CD4-positive, alpha-beta T cell treated with Interleukin-2 at 100 ng/mL for 4 hours (primary cell): ENCODE results near the gene ZRANB3.
"Not testable (repeated sequence)": the region's sequence is repeated elsewhere in the genome, so short reads cannot be mapped to it uniquely, and the experiment has no call there.

Experiments
- DNase-seq: peaks from one replicate; pipeline ENCODE4 v3.0.0-alpha.2; 2020; ENCODE audit warnings: low spot score

ZRANB3 gene

DNA sequence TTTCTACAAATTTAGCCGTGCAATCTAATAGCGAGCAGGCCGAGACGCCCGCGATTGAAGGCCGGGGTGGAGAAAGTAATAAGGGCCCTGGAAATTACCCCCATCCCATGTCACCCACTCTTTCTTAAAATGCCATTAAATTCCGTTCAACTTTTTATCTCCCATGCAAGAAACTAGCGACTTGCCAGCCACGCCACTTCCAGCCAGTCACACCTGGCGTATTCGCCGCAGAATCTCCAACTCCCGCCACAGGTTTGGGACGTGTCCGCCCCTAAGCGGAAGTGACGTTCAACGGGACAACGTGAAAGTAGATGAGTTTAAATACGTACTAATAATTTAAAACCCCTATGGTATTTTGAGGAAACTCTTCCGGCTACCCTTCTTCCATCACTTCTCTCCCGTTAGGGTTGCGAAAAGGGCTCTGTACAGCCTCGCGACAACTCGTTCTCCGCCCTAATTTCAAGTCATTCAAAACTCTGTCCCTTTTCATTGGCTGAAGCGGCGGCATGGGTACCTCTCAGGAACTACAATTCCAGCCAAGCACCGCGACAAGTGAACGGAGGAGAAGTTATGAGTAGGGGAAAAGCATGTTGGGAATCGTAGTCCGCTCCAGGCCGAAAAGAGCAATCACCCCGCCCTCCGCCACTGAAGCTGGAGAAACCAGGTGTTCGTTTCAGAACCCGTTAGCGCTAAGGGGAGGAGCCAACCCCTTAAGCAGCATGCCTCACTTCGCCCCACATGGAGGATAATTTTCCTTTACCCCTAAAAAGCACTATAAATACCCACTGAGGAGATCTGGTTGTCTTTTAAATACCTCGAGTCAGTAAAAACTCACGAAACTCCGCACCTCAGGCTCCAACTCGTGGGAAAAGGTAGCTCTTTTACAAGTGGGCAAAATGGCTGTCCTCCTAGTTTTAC is at the start of gene ZRANB3:
Gene ZRANB3, minus strand, starts transcription at position 906 of the 918 bp plus-strand sequence.
- peak; percentile 96 for DNase-seq

GRCh38 chr2:135573620-135574019 is 42.6 kb upstream of the ZRANB3 start:
- DNase-seq, result no peak

GRCh38 chr2:135570884-135571283 is 39.9 kb upstream of the ZRANB3 start:
- DNase-seq, result no peak

GRCh38 chr2:135563793-135564192 is 32.8 kb upstream of the ZRANB3 start:
- no peak for DNase-seq

GRCh38 chr2:135561925-135562324 is 30.9 kb upstream of the ZRANB3 start:
- no peak for DNase-seq

DNA sequence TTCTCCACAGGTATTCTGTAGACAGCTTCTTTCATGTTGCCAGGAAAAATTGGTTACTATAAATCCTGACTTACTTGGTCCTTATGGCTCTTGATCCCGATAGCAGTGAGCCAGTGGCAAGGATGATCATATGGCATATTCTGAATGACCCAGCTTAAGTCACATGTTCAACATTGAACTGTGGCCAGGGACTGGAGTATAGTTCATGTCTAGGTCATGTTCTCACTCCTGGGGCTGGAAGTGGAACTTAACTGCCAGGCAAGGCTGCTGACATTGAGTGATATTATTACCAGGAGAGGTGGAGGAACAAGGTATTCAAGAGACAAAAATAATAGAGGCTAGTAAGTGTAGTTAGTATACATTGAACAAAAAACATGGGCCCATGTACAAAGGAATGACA is 26.5 kb upstream of the ZRANB3 start:
- DNase-seq, result no peak

DNA sequence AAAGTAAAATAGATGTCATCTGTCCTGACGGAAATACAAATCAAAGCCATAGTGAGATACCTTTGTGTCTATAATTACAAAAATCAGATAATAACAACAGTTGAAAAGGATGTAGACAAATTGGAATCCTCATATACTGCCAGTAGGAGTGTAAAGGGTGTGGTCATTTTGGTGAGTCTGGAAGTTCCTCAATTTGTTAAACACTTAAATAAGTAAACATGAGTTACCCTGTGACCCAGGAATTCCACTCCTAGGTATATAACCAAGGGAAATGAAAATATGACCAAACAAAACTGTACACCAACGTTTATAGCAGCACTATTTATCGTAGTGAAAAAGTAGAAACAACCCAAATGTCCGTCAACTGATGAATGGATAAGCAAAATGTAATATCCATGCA is 24.3 kb upstream of the ZRANB3 start:
- no peak for DNase-seq

DNA sequence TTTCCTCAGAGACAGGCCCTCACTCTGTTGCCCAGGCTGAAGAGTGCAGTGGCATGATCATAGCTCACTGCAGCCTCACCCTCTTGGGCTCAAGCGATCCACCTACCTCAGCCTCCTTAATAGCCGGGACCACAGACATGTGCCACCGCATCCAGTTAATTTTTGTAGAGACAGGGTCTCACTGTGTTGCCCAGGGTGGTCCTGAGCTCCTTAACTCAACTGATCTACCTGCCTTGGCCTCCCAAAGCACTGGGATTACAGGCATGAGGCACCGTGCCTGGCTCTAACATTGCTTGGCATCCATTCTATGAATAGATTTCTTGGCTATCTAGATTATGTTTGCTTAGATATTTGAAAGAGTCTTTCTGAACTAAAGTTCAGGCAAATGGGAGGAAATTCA is 21.9 kb upstream of the ZRANB3 start:
- DNase-seq, result no peak

GRCh38 chr2:135551356-135551755 is 20.3 kb upstream of the ZRANB3 start:
- DNase-seq, result no peak

- DNase-seq, result no peak
These were observed 16.3 kb upstream of the ZRANB3 start for GRCh38 chr2:135547311-135547710.

DNA sequence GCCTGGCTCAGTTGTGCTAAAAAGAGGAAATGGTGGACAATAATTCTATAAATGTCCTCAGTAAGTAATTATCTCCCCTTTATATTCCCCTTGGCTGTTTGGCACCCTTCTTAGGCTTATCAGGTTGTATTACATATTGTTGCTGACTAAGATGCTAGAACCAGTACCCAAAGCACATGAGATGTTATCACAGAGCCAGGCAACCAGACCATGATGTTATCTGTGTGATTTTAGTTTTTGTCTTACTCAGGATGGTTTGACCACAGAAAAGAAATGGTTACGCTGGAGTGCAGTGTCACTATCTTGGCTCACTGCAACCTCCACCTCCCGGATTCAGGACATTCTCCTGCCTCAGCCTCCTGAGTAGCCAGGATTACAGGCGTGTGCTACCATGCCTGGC is 15.4 kb upstream of the ZRANB3 start:
- DNase-seq, result no peak

GRCh38 chr2:135533545-135533944 is 2.5 kb upstream of the ZRANB3 start:
- DNase-seq, result not testable (repeated sequence)

- no peak for DNase-seq
These were observed 1.6 kb upstream of the ZRANB3 start for GRCh38 chr2:135532581-135532980.

GRCh38 chr2:135531231-135532197 is 496 bp upstream of the ZRANB3 start, which contains the start of gene R3HDM1:
Gene R3HDM1 (plus strand): TSS chr2:135531484. CDS start chr2:135604846, 73,362 bp downstream.
- peak; percentile 100 for DNase-seq

DNA sequence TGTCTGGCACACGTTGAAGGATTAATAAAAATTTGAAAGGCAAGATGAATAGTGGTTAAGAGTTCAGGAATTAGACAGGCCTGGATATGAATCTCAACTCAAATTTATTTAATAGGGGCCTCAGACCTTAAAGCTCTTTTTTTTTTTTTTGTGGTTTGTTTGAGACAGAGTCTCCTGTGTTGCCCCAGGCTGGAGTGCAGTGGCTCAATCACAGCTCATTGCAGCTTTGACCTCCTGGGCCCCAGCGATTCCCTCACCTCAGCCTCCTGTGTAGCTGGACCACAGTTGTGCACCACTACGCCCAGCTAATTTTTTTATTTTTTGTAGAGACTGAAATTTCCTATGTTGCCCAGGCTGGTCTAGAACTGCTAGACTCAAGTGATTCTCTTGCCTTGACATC is 3.0 kb downstream of the ZRANB3 start:
- no peak for DNase-seq

- no peak for DNase-seq
These were observed 5.2 kb downstream of the ZRANB3 start for GRCh38 chr2:135525786-135526185.

GRCh38 chr2:135512099-135512498 is 18.9 kb downstream of the ZRANB3 start:
- DNase-seq, result no peak

GRCh38 chr2:135510577-135510976 is 20.4 kb downstream of the ZRANB3 start:
- no peak for DNase-seq

DNA sequence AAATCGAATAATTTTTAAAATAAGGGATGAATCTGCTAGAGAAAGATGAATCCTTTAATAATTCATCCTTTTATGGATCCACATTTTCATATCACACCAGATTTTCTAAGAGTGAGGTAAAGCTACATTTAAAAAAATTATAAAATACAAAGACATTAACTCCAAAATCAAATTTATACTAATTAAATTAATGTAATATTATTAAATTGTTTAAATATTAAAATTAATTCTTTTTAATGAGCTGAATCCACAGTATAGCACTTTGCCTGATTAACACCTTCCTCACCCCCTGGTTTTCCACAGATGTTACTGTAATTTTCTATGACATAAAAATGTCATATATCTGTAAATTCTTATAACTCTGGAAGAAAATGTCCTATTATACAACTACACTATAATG is 26.2 kb downstream of the ZRANB3 start:
- no peak for DNase-seq

DNA sequence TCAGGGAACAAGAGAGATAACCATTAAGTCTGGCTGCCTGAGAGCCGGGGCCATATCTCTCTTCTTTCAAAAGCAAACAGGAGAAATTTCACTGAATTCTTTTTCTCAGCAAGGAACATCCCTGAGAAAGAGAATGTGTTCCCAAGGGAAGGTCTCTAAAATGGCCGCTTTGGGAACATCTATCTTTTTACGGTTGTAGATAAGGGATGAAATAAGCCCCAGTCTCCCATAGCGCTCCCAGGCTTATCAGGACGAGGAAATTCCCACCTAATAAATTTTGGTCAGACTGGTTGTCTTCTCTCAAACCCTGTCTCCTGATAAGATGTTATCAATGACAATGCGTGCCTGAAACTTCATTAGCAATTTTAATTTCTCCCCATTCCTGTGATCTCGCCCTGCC is 32.4 kb downstream of the ZRANB3 start:
- not testable (repeated sequence) for DNase-seq

DNA sequence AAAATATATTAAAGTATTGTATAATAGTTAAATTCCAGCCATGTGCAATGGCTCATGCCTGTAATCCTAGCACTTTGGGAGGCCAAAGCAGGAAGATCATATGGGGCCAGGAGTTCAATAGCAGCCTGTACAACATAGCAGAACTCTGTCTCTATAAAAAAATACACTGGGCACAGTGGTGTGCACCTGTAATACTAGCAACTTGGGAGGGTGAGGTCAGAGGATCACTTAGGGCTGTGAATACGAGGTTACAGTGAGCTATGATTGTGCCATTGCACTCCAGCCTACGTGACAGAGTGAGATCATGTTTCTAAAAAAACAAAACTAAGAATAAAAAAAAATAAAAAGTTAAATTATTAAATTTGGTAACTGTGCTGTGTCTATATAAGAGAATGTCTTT is 36.1 kb downstream of the ZRANB3 start:
- no peak for DNase-seq

- DNase-seq, result no peak
These were observed 36.5 kb downstream of the ZRANB3 start for GRCh38 chr2:135494503-135494902.

GRCh38 chr2:135490376-135490775 is 40.6 kb downstream of the ZRANB3 start:
- DNase-seq, result no peak
